Parathyroid adenoma (tissue), 2 donors: ENCODE data around the gene SCUBE2.

Experiments
- H2AFZ ChIP-seq: fragments of 300-600 bp; sonication (generic); one replicate; pipeline ENCODE4 v1.7.0; 2017; ENCODE audit warnings: antibody characterized with exemption, mild to moderate bottlenecking
- H3K27ac ChIP-seq: fragments of 300-600 bp; sonication (generic); one replicate; pipeline ENCODE4 v1.7.0; 2017
- H3K27me3 ChIP-seq: fragments of 300-600 bp; sonication (generic); one replicate; pipeline ENCODE4 v1.7.0; 2017; ENCODE audit warnings: low read length; ENCODE audit not compliant: control insufficient read depth, insufficient read depth
- H3K36me3 ChIP-seq: fragments of 300-600 bp; sonication (generic); one replicate; pipeline ENCODE4 v1.7.0; 2017; ENCODE audit warnings: low read length; ENCODE audit not compliant: control insufficient read depth, insufficient read depth
- H3K4me1 ChIP-seq: fragments of 300-600 bp; sonication (generic); one replicate; pipeline ENCODE4 v1.7.0; 2017; ENCODE audit warnings: control low read depth
- H3K4me2 ChIP-seq: fragments of 300-600 bp; sonication (generic); one replicate; pipeline ENCODE4 v1.7.0; 2017; ENCODE audit warnings: low read length
- H3K4me3 ChIP-seq: fragments of 300-600 bp; sonication (generic); one replicate; pipeline ENCODE4 v1.7.0; 2017; ENCODE audit warnings: low read depth, low read length
- H3K79me2 ChIP-seq: fragments of 300-600 bp; sonication (generic); one replicate; pipeline ENCODE4 v1.7.0; 2017; ENCODE audit warnings: control low read depth
- H3K9ac ChIP-seq: fragments of 300-600 bp; sonication (generic); one replicate; pipeline ENCODE4 v1.7.0; 2017; ENCODE audit warnings: mild to moderate bottlenecking
- H3K9me3 ChIP-seq: fragments of 300-600 bp; sonication (generic); one replicate; pipeline ENCODE4 v1.7.0; 2017; ENCODE audit warnings: low read length; ENCODE audit not compliant: control insufficient read depth
- TF ChIP-seq, protein P1 (sequence below): fragments of 300-600 bp; sonication (generic); IDR thresholded peaks from one replicate; pipeline ENCODE4 v1.7.0; 2017; ENCODE audit warnings: antibody characterized with exemption, mild to moderate bottlenecking
- donor health status: primary hyperparathyroidism.

Gene SCUBE2

DNA sequence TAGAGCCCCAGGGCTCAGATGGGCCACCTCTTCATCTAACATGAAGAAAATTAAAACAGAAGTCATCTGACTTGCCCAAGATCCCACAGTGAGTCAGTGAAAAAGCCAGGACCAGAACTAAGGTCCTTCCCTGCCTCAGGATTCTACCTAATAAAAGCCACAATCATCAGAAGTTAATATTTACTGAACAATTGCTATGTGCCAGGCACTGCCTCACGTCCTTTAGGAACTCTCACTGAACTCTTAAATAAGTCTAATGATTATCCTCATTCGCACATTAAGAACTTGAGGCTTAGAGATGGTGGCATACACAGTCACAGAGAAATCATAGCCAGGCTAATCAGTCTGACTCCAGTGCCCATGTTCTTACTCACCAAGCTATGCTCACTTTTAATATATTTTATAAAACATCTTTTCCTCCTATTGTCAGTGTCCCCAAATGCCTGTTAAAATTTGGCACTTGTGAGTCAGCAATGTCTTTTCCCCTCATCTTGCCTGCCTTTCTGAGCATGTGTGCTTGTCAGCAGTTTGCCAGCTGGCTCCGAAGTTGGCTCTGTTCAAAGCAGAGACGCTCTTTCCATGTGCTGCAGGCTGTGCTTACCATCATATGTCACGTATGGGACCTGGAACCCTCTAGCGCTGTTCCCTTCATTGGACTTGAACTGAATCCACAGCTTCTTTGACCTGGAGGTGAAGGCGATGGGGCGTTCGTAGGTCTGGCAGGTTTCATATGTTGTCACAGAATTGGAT is 66.1 kb downstream of the SCUBE2 start:
- Histone ChIP-seq H3K4me3 (no peak overlapping the region), H3K4me2 (no peak overlapping the region), H3K36me3 (no peaks in the 10 kb centered on the region), H3K9ac (no peak overlapping the region), H3K79me2 (no peaks in the 10 kb centered on the region), H3K27me3 (no peaks in the 10 kb centered on the region), H3K27ac (no peak overlapping the region), H2AFZ (no peak overlapping the region), H3K4me1 (no peaks in the 10 kb centered on the region), H3K9me3 (no peaks in the 10 kb centered on the region)
- TF ChIP-seq, protein P1, sequence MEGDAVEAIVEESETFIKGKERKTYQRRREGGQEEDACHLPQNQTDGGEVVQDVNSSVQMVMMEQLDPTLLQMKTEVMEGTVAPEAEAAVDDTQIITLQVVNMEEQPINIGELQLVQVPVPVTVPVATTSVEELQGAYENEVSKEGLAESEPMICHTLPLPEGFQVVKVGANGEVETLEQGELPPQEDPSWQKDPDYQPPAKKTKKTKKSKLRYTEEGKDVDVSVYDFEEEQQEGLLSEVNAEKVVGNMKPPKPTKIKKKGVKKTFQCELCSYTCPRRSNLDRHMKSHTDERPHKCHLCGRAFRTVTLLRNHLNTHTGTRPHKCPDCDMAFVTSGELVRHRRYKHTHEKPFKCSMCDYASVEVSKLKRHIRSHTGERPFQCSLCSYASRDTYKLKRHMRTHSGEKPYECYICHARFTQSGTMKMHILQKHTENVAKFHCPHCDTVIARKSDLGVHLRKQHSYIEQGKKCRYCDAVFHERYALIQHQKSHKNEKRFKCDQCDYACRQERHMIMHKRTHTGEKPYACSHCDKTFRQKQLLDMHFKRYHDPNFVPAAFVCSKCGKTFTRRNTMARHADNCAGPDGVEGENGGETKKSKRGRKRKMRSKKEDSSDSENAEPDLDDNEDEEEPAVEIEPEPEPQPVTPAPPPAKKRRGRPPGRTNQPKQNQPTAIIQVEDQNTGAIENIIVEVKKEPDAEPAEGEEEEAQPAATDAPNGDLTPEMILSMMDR, result no peak

DNA sequence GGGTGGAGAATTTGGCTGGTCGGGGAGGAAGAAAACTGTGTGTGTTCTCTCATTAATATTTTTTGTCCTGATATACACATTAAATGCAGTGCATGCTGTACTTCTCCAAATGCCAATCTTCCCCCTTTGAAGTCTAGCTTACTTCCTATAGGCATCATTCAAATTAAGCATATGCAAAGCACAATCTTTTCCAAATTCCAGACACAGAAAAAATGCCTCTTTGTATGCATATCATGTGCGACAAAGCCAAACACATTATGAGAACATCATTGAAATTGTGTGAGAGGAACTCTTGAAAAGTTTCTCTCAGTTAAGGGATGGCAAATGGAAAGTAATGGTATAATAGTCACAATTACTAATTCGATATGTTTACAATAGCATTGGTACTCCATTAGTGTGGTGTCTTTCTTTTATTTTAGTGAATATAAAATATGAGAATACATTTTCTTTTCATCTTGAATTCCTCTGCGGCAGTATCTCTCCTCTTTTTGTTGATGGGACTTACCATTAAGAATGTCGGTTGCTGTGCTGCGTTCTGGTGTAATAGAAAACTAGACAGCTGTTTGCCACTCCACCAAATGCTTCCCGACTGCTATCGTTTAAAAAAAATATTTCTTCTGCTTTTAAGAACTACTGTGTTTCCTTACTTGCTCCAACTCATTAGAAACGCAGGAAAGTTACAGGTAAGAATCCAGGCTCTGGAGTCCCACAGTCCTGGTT is 68.3 kb downstream of the SCUBE2 start:
- H3K4me3 ChIP-seq, result no peak overlapping the region
- H3K4me1 ChIP-seq, result no peaks in the 10 kb centered on the region
- H3K4me2 ChIP-seq, result no peak overlapping the region
- no peaks in the 10 kb centered on the region for H3K9me3 ChIP-seq
- no peaks in the 10 kb centered on the region for H3K79me2 ChIP-seq
- H2AFZ ChIP-seq, result no peak overlapping the region
- no peak overlapping the region for H3K27ac ChIP-seq
- no peaks in the 10 kb centered on the region for H3K27me3 ChIP-seq
- no peak overlapping the region for H3K9ac ChIP-seq
- TF ChIP-seq, protein P1, result no peak
- H3K36me3 ChIP-seq, result no peaks in the 10 kb centered on the region

- Histone ChIP-seq H3K9me3 (no peaks in the 10 kb centered on the region), H2AFZ (no peak overlapping the region), H3K4me3 (no peak overlapping the region), H3K36me3 (no peaks in the 10 kb centered on the region), H3K4me2 (no peak overlapping the region), H3K4me1 (no peaks in the 10 kb centered on the region), H3K27me3 (no peaks in the 10 kb centered on the region), H3K27ac (no peak overlapping the region), H3K79me2 (no peaks in the 10 kb centered on the region), H3K9ac (no peak overlapping the region)
- TF ChIP-seq, protein P1, result no peak
Measured at GRCh38 chr11:9020916-9021315, 70.5 kb downstream of the SCUBE2 start.

DNA sequence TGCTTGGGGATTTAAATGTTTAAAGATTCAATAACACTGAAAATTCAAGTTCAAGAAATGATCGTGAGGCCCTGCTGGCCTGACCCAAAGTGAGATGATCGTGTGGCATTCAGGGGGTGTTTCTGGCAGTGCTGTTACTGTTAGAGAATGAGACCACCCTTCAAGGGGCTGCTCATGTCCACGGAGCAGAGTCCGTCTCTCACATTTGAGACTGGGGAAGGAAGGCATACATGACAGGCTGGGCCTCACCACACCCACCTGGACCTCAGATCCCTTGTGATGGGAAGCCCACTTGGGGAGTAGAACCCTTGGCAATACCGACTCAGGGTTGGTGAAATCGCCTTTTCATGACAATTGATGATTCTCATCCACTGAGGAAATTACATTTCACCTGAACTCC is 71.5 kb downstream of the SCUBE2 start:
- Histone ChIP-seq H3K9me3 (no peaks in the 10 kb centered on the region), H3K36me3 (no peaks in the 10 kb centered on the region), H2AFZ (no peak overlapping the region), H3K79me2 (no peaks in the 10 kb centered on the region), H3K4me3 (no peak overlapping the region), H3K27ac (no peak overlapping the region), H3K4me1 (no peaks in the 10 kb centered on the region), H3K27me3 (no peaks in the 10 kb centered on the region), H3K9ac (no peak overlapping the region), H3K4me2 (no peak overlapping the region)
- TF ChIP-seq, protein P1, result no peak
